Kidney (tissue), 14 donors: ENCODE data around the gene ARAP1. TPM values are rescaled to one million over a fixed set of nuclear protein-coding genes. Genes with fewer than 3 reads are reported as not detected.

ENCODE experiments used
- DNase-seq, 5 donors: peaks; one replicate each; pipeline ENCODE4 v3.0.0-alpha.2; 2013 to 2020
- FAIRE-seq: peaks from 2 replicates; lab custom pipeline; 2012; peaks lifted over from hg19 to GRCh38; lab: Jason Lieb, UNC
- H3K27ac ChIP-seq, 2 donors: one replicate each; pipeline ENCODE4 v1.7.0; 2013; ENCODE audit warnings: low read depth in 2 of 2, low read length in 2 of 2, inconsistent platforms in 1 of 2
- H3K27me3 ChIP-seq: one replicate; pipeline ENCODE4 v1.7.1; 2013; ENCODE audit warnings: low read length, inconsistent platforms; ENCODE audit not compliant: control insufficient read depth, insufficient read depth
- H3K36me3 ChIP-seq, 3 donors: one replicate each; pipeline versions ENCODE4 v1.7.0 to v1.7.1; 2013; ENCODE audit warnings: low read length in 3 of 3, control low read depth in 1 of 3, inconsistent platforms in 1 of 3; ENCODE audit not compliant: insufficient read depth in 3 of 3, control insufficient read depth in 2 of 3
- H3K4me1 ChIP-seq, 3 donors: one replicate each; pipeline versions ENCODE4 v1.7.0 to v1.7.1; 2013; ENCODE audit warnings: low read length in 3 of 3, inconsistent platforms in 1 of 3, low read depth in 1 of 3; ENCODE audit not compliant: control insufficient read depth in 2 of 3, insufficient read depth in 2 of 3
- H3K4me3 ChIP-seq, 3 donors: one replicate each; pipeline versions ENCODE4 v1.7.0 to v1.8.1; 2013; ENCODE audit warnings: low read length in 3 of 3, control low read depth in 1 of 3, inconsistent platforms in 1 of 3
- H3K9ac ChIP-seq, 3 donors: one replicate each; pipeline versions ENCODE4 v1.7.0 to v1.7.1; 2013; ENCODE audit warnings: low read length in 3 of 3, control low read depth in 1 of 3, inconsistent platforms in 1 of 3
- H3K9me3 ChIP-seq, 3 donors: one replicate each; pipeline versions ENCODE4 v1.7.0 to v1.7.1; 2013; ENCODE audit warnings: low read length in 3 of 3, control low read depth in 1 of 3, inconsistent platforms in 1 of 3; ENCODE audit not compliant: control insufficient read depth in 2 of 3, insufficient read depth in 1 of 3
- intact Hi-C: fragments of 100-400 bp; cut with DNase I; formaldehyde crosslinking; loops from one replicate; pipeline ENCODE4 v1.11.1; 2022
- polyA plus RNA-seq: library from polyadenylated mRNA; stranded (reverse); fragments of 350-450 nt; fragmentation: Illumina TruSeq; extraction: RNeasy Lipid Tissue Mini Kit (QIAGEN cat#74804); gene quantifications from one replicate; pipeline ENCODE4 v1.2.3, GENCODE V29; 2014; ENCODE audit warnings: low read depth, low replicate concordance; ENCODE audit not compliant: insufficient read depth
- total RNA-seq: library from RNA; stranded (reverse); fragmentation: NEBNext Ultra II Directional; extraction: Animal tissue kit (Norgen Biotek cat#: 25700); gene quantifications from one replicate; pipeline ENCODE4 v1.2.1, GENCODE V29; 2021
- TF ChIP-seq, protein P1 (sequence below): IDR thresholded peaks from 3 replicates; pipeline ENCODE4 v1.5.1; 2012; ENCODE audit warnings: mild to moderate bottlenecking, moderate library complexity, borderline replicate concordance; ENCODE audit not compliant: insufficient read depth; ENCODE audit errors: extremely low read depth
- donor health status: control.
- donor health status: control.
- donor health status: control.
- donor health status: control.
- donor health status: control.
- donor health status: DM: yes; HTN: yes; CAD: no.
- donor health status: Normal renal cell carcinoma (clear cell type).

The ARAP1 gene
- total and polyA plus RNA-seq, 2 donors from 2014 or later, result 58.2 to 80.8 TPM

DNA sequence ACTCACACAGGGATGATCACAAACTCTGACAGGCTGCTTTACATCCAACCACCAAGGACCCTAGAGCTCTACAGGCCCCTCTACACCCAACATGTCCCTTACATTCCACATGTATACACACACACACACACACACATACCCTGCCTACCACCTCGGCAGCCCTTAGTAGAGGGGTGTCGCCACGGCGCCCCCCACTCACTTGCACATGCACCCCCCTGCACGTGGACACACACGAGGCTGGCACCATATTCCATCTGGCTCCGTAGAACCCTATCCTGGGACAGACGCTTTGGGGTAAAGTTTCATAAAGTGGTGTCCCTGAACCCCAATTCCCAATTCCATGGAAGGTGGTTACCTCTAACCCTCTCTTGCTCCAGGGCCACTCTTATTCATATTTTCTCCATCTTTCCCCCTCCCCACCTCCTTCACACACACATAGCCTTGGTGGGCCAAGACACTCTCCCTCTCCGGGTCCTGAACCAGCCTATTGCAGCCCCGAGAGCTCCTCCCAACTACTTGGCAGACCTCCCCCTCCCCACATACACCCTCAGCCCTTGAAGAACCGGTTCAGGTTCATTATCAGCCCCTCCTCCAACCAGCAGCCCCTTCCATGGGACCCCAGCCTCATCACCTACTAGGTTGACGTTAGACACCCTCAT, 78.8 kb downstream of the ARAP1 start:
- Histone ChIP-seq H3K36me3 (no peaks in the 10 kb centered on the region), H3K9me3 (no peaks in the 10 kb centered on the region), H3K27ac (no peak overlapping the region), H3K9ac (no peak overlapping the region), H3K4me3 (no peak overlapping the region), H3K4me1 (no peaks in the 10 kb centered on the region), H3K27me3 (peaks cover 8% of the 10 kb centered on the region)
- TF ChIP-seq, protein P1, sequence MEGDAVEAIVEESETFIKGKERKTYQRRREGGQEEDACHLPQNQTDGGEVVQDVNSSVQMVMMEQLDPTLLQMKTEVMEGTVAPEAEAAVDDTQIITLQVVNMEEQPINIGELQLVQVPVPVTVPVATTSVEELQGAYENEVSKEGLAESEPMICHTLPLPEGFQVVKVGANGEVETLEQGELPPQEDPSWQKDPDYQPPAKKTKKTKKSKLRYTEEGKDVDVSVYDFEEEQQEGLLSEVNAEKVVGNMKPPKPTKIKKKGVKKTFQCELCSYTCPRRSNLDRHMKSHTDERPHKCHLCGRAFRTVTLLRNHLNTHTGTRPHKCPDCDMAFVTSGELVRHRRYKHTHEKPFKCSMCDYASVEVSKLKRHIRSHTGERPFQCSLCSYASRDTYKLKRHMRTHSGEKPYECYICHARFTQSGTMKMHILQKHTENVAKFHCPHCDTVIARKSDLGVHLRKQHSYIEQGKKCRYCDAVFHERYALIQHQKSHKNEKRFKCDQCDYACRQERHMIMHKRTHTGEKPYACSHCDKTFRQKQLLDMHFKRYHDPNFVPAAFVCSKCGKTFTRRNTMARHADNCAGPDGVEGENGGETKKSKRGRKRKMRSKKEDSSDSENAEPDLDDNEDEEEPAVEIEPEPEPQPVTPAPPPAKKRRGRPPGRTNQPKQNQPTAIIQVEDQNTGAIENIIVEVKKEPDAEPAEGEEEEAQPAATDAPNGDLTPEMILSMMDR, result no peak
- no peak for FAIRE-seq
- DNase-seq, result peak in 4 of 5 donors; percentile 55 to 75 (median 62)
- intact Hi-C loops, result no loop called here

DNA sequence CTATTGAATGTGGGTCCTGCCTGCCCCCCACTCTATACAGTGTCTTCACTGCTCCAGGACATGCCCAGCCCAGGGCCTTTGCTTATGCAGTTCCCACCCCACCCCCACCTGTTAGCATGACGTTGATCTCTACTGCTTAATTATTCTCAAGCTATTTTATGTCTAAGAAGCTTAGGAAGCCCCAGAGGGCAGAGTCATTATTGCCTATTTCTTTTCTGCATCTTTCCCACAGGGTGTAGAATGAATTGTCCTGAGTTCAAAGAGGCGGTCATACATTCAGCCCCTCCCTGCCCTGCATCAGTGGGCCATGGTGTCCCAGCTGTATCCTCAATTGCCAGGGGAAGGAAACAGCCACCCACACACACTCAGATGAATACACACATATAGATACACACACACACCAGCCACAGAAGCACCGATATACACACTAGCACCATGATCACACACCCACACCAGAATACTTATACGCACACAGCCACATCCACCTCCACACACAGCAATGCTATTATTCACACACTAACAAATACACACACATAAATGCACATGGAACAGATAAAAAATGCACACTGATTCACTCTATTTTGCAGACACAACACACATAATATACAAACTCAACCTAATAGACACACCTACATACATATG, 79.5 kb downstream of the ARAP1 start:
- intact Hi-C loops, result no loop called here
- DNase-seq (no peak), FAIRE-seq (no peak)
- H3K9ac ChIP-seq, result no peak overlapping the region
- TF ChIP-seq, protein P1, result no peak
- no peak overlapping the region for H3K27ac ChIP-seq
- H3K9me3 ChIP-seq, result peaks cover 0 to 3% (median 0%) of the 10 kb centered on the region in 3 donors
- no peak overlapping the region for H3K4me3 ChIP-seq
- peaks cover 5% of the 10 kb centered on the region for H3K27me3 ChIP-seq
- H3K4me1 ChIP-seq, result no peaks in the 10 kb centered on the region
- no peaks in the 10 kb centered on the region for H3K36me3 ChIP-seq

DNA sequence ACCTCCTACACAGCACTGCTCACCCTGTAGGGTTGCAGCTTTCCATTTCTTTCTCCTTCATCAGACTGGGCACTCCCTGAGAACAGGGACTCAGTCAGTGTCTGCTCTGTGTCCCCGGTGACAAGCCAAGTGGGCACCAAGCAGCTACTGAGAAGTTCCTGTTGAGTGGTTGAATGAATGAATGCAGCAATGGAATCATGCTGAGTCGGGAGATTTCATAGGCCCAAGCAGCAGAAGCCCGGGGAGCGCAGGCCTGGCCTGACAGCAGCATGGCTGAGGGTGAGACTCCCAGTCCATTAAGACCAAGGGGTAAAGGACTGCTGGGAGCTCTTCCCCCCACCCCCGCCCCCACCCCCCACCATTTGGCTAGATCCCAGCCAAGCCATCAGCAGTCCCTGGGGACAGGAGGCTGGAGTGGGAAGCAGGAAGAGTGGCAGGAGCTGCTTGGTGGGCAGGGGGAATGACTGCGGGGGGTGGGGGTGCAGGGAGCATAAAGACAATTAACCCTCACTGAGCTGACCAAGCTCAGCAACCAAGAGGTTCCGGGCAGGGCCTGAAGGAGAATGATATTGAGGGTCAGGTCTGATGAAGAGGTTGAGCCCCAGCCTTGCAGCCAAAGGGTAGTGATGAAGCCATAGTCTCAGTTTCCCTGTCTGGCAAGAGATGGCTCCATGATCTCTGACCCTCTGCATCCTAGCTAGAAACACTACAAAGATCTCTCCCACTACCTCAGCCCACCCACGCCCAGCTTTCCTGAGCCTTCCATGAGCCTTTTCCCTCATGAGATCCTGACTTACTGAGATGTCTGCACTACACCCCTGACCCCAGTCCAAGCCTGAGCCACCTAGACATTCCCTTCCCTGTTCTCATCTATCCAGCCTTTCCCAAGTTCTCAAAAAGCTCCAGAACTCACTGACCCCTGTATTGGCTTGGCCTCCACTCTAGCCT, 80.8 kb downstream of the ARAP1 start:
- peaks cover 0 to 12% (median 0%) of the 10 kb centered on the region in 3 donors for H3K9me3 ChIP-seq
- no peak overlapping the region for H3K9ac ChIP-seq
- TF ChIP-seq, protein P1, result no peak
- H3K4me3 ChIP-seq, result no peak overlapping the region
- H3K27me3 ChIP-seq, result peaks cover 4% of the 10 kb centered on the region
- DNase-seq, result peak in 1 of 5 donors; percentile 43
- no peaks in the 10 kb centered on the region for H3K4me1 ChIP-seq
- no peak overlapping the region for H3K27ac ChIP-seq
- intact Hi-C loops, result no loop called here
- FAIRE-seq, result no peak
- no peaks in the 10 kb centered on the region for H3K36me3 ChIP-seq
